H1 (cell line): ENCODE measurements around the gene RAB29. TPM values are rescaled to one million over a fixed set of nuclear protein-coding genes. Genes with fewer than 3 reads are reported as not detected.

Source experiments
- CTCF ChIA-PET: fragments of 300-600 bp; sonication (Branson Sonifier 250); formaldehyde crosslinking; loops from one replicate; lab custom pipeline; 2021; ENCODE audit not compliant: partially characterized antibody; lab: Charles Lee
- POLR2A ChIA-PET: fragments of 300-600 bp; sonication (Branson Sonifier 250); formaldehyde crosslinking; loops from one replicate; lab custom pipeline; 2021; ENCODE audit warnings: inconsistent platforms; ENCODE audit not compliant: partially characterized antibody; lab: Charles Lee
- DNase-seq, 2 experiments: peaks; one replicate each; pipeline versions ENCODE4 v3.0.0 to v3.0.0-alpha.2; 2010 to 2022; ENCODE audit warnings: low spot score in 2 of 2, low read depth in 1 of 2, mixed read lengths in 1 of 2
- FAIRE-seq: peaks from 2 replicates; lab custom pipeline; 2011; peaks lifted over from hg19 to GRCh38; lab: Jason Lieb, UNC
- H2AFZ ChIP-seq: 2 replicates; pipeline ENCODE4 v1.8.1; 2012; ENCODE audit warnings: low read length, inconsistent platforms
- H2AK5ac ChIP-seq: 2 replicates; pipeline ENCODE4 v1.6.1; 2013; ENCODE audit warnings: low read depth, low read length
- H2BK120ac ChIP-seq: replicated peaks from 2 replicates; pipeline ENCODE3; 2013; ENCODE audit warnings: low read depth, low read length, inconsistent platforms
- H2BK12ac ChIP-seq: 2 replicates; pipeline ENCODE4 v1.6.1; 2013; ENCODE audit warnings: low read depth, low read length
- H2BK15ac ChIP-seq: 2 replicates; pipeline ENCODE4 v1.6.1; 2013; ENCODE audit warnings: low read length
- H2BK20ac ChIP-seq: 2 replicates; pipeline ENCODE4 v1.6.1; 2013; ENCODE audit warnings: low read length
- H2BK5ac ChIP-seq: 2 replicates; pipeline ENCODE4 v1.6.1; 2013; ENCODE audit warnings: low read depth, low read length
- H3K14ac ChIP-seq: 2 replicates; pipeline ENCODE4 v1.6.1; 2013; ENCODE audit warnings: inconsistent platforms; ENCODE audit not compliant: insufficient read length
- H3K18ac ChIP-seq: 2 replicates; pipeline ENCODE4 v1.6.1; 2013; ENCODE audit warnings: low read length; ENCODE audit errors: extremely low read depth
- H3K23ac ChIP-seq: 2 replicates; pipeline ENCODE4 v1.6.1; 2013; ENCODE audit warnings: inconsistent platforms; ENCODE audit not compliant: insufficient read length
- H3K23me2 ChIP-seq: 2 replicates; pipeline ENCODE4 v1.6.1; 2013; ENCODE audit warnings: low read depth, low read length
- H3K27ac ChIP-seq: 2 replicates; pipeline ENCODE4 v1.6.1; 2011; ENCODE audit warnings: low read depth, low read length, inconsistent platforms
- H3K27me3 ChIP-seq, 4 experiments: replicated peaks in 1 of 4; 1 replicate in 1 of 4; 2 replicates in 3 of 4; pipeline versions ENCODE4 v1.6.1 to v1.8.1; 2011 to 2013; ENCODE audit warnings: low read length in 3 of 4, mild to moderate bottlenecking in 3 of 4, inconsistent platforms in 2 of 4, mixed read lengths in 2 of 4, moderate library complexity in 1 of 4; ENCODE audit not compliant: control insufficient read depth in 3 of 4, insufficient read depth in 3 of 4; ENCODE audit errors: extremely low read depth in 1 of 4
- H3K36me3 ChIP-seq, 4 experiments: 2 replicates each; pipeline versions ENCODE4 v1.6.1 to v1.8.1; 2011 to 2013; ENCODE audit warnings: mild to moderate bottlenecking in 4 of 4, low read length in 3 of 4, moderate library complexity in 2 of 4, control low read depth in 1 of 4, inconsistent platforms in 1 of 4; ENCODE audit not compliant: insufficient read depth in 4 of 4, control insufficient read depth in 2 of 4
- H3K4ac ChIP-seq: replicated peaks from 2 replicates; pipeline ENCODE3; 2013; ENCODE audit warnings: low read length, low read depth, mixed read lengths, inconsistent platforms; ENCODE audit not compliant: insufficient read length
- H3K4me1 ChIP-seq, 4 experiments: replicated peaks in 1 of 4; 1 replicate in 1 of 4; 2 replicates in 3 of 4; pipeline versions ENCODE4 v1.6.1 to v1.8.1; 2011 to 2013; ENCODE audit warnings: low read length in 3 of 4, inconsistent platforms in 2 of 4, mixed read lengths in 1 of 4; ENCODE audit not compliant: insufficient read depth in 4 of 4, control insufficient read depth in 3 of 4
- H3K4me2 ChIP-seq, 2 experiments: 2 replicates each; pipeline versions ENCODE4 v1.6.1 to v1.8.1; 2011 to 2013; ENCODE audit warnings: low read depth in 2 of 2, low read length in 2 of 2, control low read depth in 1 of 2, inconsistent platforms in 1 of 2, mild to moderate bottlenecking in 1 of 2; ENCODE audit not compliant: insufficient read depth in 1 of 2
- H3K4me3 ChIP-seq, 4 experiments: fragments of 200-600, 300-600 bp in 1 of 4; sonication (generic), shearing (Covaris generic), sonication (Bioruptor Twin) in 1 of 4; 2 replicates each; pipeline versions ENCODE4 v1.5.1 to v1.8.1; 2011 to 2016; ENCODE audit warnings: low read length in 4 of 4, low read depth in 3 of 4, control low read depth in 2 of 4, inconsistent platforms in 2 of 4, mild to moderate bottlenecking in 2 of 4, mixed read lengths in 1 of 4, moderate library complexity in 1 of 4; ENCODE audit not compliant: insufficient read depth in 2 of 4; ENCODE audit errors: extremely low read depth in 1 of 4
- H3K56ac ChIP-seq: replicated peaks from 2 replicates; pipeline ENCODE3; 2013; ENCODE audit warnings: low read depth, mild to moderate bottlenecking, mixed read lengths, low read length, inconsistent platforms; ENCODE audit not compliant: insufficient read length
- H3K79me1 ChIP-seq: 2 replicates; pipeline ENCODE4 v1.6.1; 2013; ENCODE audit warnings: low read depth, low read length, control low read depth
- H3K79me2 ChIP-seq, 2 experiments: 2 replicates each; pipeline versions ENCODE4 v1.6.1 to v1.8.1; 2012 to 2013; ENCODE audit warnings: low read length in 2 of 2, mild to moderate bottlenecking in 2 of 2, inconsistent platforms in 1 of 2; ENCODE audit not compliant: insufficient read depth in 2 of 2, control insufficient read depth in 1 of 2
- H3K9ac ChIP-seq, 4 experiments: replicated peaks in 1 of 4; 1 replicate in 1 of 4; 2 replicates in 3 of 4; pipeline versions ENCODE4 v1.6.1 to v1.8.1; 2011 to 2013; ENCODE audit warnings: low read depth in 3 of 4, low read length in 3 of 4, control low read depth in 2 of 4, mild to moderate bottlenecking in 2 of 4, moderate library complexity in 2 of 4, inconsistent platforms in 1 of 4; ENCODE audit errors: extremely low read depth in 1 of 4
- H3K9me3 ChIP-seq, 2 experiments: 2 replicates each; pipeline versions ENCODE4 v1.6.1 to v1.8.1; 2012 to 2013; ENCODE audit warnings: mild to moderate bottlenecking in 2 of 2, moderate library complexity in 2 of 2, control low read depth in 1 of 2, inconsistent platforms in 1 of 2, low read depth in 1 of 2, low read length in 1 of 2, mixed read lengths in 1 of 2; ENCODE audit not compliant: insufficient read depth in 2 of 2
- H4K20me1 ChIP-seq, 2 experiments: replicated peaks in 1 of 2; 2 replicates each; pipeline versions ENCODE3 to v1.8.1; 2011 to 2013; ENCODE audit warnings: inconsistent platforms in 2 of 2, low read length in 2 of 2, mild to moderate bottlenecking in 1 of 2; ENCODE audit not compliant: insufficient read depth in 2 of 2, control insufficient read depth in 1 of 2
- H4K5ac ChIP-seq: 2 replicates; pipeline ENCODE4 v1.6.1; 2013; ENCODE audit warnings: low read length, low read depth, mixed read lengths, inconsistent platforms; ENCODE audit not compliant: insufficient read length
- H4K8ac ChIP-seq: 2 replicates; pipeline ENCODE4 v1.8.0; 2013; ENCODE audit warnings: mild to moderate bottlenecking, moderate library complexity, low read length, inconsistent platforms; ENCODE audit not compliant: insufficient read depth; ENCODE audit errors: extremely low read depth
- H4K91ac ChIP-seq: replicated peaks from 2 replicates; pipeline ENCODE3; 2013; ENCODE audit warnings: low read length, mixed read lengths, inconsistent platforms; ENCODE audit not compliant: insufficient read length
- ATF2 ChIP-seq: IDR thresholded peaks from 2 replicates; pipeline ENCODE4 v1.6.1; 2012; ENCODE audit warnings: low read length, inconsistent platforms
- CBX5 ChIP-seq: fragments of 300-800, 300-1000 bp; sonication (generic); IDR thresholded peaks from 2 replicates; pipeline ENCODE4 v1.7.1; 2016; ENCODE audit warnings: antibody characterized with exemption, low read length, low read depth
- CEBPB ChIP-seq: IDR thresholded peaks from 2 replicates; pipeline ENCODE4 v1.6.1; 2012; ENCODE audit warnings: low read depth, low read length
- EGR1 ChIP-seq: IDR thresholded peaks from 2 replicates; pipeline ENCODE4 v1.6.1; 2011; ENCODE audit warnings: low read depth, low read length, borderline replicate concordance
- GTF2F1 ChIP-seq: IDR thresholded peaks from 2 replicates; pipeline ENCODE4 v1.6.1; 2012; ENCODE audit warnings: low read depth, low read length, improper control_type of control experiment, borderline replicate concordance
- KDM5A ChIP-seq: fragments of 200-600 bp; IDR thresholded peaks from 2 replicates; pipeline ENCODE4 v1.7.1; 2012; ENCODE audit warnings: mild to moderate bottlenecking, low read length, inconsistent platforms, mixed read lengths
- POLR2AphosphoS5 ChIP-seq: IDR thresholded peaks from 2 replicates; pipeline ENCODE4 v1.6.1; 2011; ENCODE audit warnings: low read depth, low read length
- RAD21 ChIP-seq, 2 experiments: IDR thresholded peaks in 1 of 2; conservative IDR thresholded peaks in 1 of 2; 2 replicates each; pipeline ENCODE4 v1.6.1; 2011; ENCODE audit warnings: low read depth in 2 of 2, low read length in 2 of 2, improper control_type of control experiment in 1 of 2, inconsistent platforms in 1 of 2, mild to moderate bottlenecking in 1 of 2, moderate library complexity in 1 of 2
- RXRA ChIP-seq: IDR thresholded peaks from 2 replicates; pipeline ENCODE4 v1.6.1; 2011; ENCODE audit warnings: low read depth, mild to moderate bottlenecking, low read length, moderate library complexity; ENCODE audit not compliant: insufficient read depth
- SIRT6 ChIP-seq: IDR thresholded peaks from one replicate; pipeline ENCODE4 v1.7.1; 2012; ENCODE audit warnings: low read length, inconsistent platforms
- TAF1 ChIP-seq: IDR thresholded peaks from 2 replicates; pipeline ENCODE4 v1.6.1; 2011; ENCODE audit warnings: mild to moderate bottlenecking, low read depth, low read length
- TBP ChIP-seq: IDR thresholded peaks from 2 replicates; pipeline ENCODE4 v1.6.1; 2011; ENCODE audit warnings: low read depth, low read length, improper control_type of control experiment
- polyA plus RNA-seq, 7 experiments: library from polyadenylated mRNA; depleted of rRNA in 3 of 7; stranded (reverse) in 5 of 7; unstranded in 2 of 7; fragments of >200 nt in 5 of 7; fragments of 200-250 nt in 2 of 7; gene quantifications; 1 replicate in 5 of 7; 2 replicates in 1 of 7; 4 replicates in 1 of 7; pipeline versions ENCODE4 v1.2.1 to v1.2.3, GENCODE V29; 2011 to 2013; ENCODE audit warnings: missing spikeins in 2 of 7, mixed read lengths in 2 of 7
- total RNA-seq: library from RNA; stranded (reverse); fragmentation: NEBNext Ultra II Directional; extraction: Animal tissue kit (Norgen Biotek cat#: 25700); gene quantifications from 2 replicates; pipeline ENCODE4 v1.2.1, GENCODE V29; 2021

Gene RAB29
- total and polyA plus RNA-seq, 2 of the 8 experiments (the other 6 are each of a cell fraction or from before 2014, with no cell fraction given) = 10.1 to 17.3 TPM

- Histone ChIP-seq H3K18ac (no peak overlapping the region), H3K23me2 (no peaks in the 10 kb centered on the region), H2BK20ac (no peak overlapping the region), H4K5ac (no peak overlapping the region), H3K4me3 (no peak overlapping the region), H3K36me3 (no peaks in the 10 kb centered on the region), H3K56ac (no peak overlapping the region), H3K27me3 (no peaks in the 10 kb centered on the region), H3K4me1 (no peaks in the 10 kb centered on the region), H2BK120ac (no peak overlapping the region), H2AFZ (no peak overlapping the region), H2BK15ac (no peak overlapping the region), H2BK5ac (no peak overlapping the region), H3K27ac (no peak overlapping the region), H2BK12ac (no peak overlapping the region), H3K9me3 (no peaks in the 10 kb centered on the region), H3K79me1 (no peaks in the 10 kb centered on the region), H3K79me2 (no peaks in the 10 kb centered on the region), H3K14ac (no peak overlapping the region), H2AK5ac (no peak overlapping the region), H4K20me1 (no peaks in the 10 kb centered on the region), H3K23ac (no peak overlapping the region), H4K8ac (no peak overlapping the region), H3K4me2 (no peak overlapping the region), H3K9ac (no peak overlapping the region), H3K4ac (no peak overlapping the region), H4K91ac (no peak overlapping the region)
- POLR2A ChIA-PET = interaction anchor here (0.7 kb wide), 1 partner anchor 20 kb away, joined by 3 read pairs; no protein-coding TSS in a partner anchor
- FAIRE-seq (no peak), DNase-seq (no peak)
- CTCF ChIA-PET = interaction anchor here (1.0 to 1.1 kb wide), 2 partner anchors 10 to 194 kb away, joined by 3 to 4 read pairs; no protein-coding TSS in a partner anchor
- TF ChIP-seq CEBPB (no peak), RXRA (no peak), TBP (no peak), GTF2F1 (no peak), KDM5A (no peak), RAD21 (IDR thresholded peaks at IDR 0.05 in 1 of 2, conservative IDR thresholded peaks at IDR 0.05 in 1 of 2; ENCODE audit: low read depth in 2 of 2, low read length in 2 of 2) (no peak), CBX5 (no peak), EGR1 (no peak), SIRT6 (no peak), POLR2AphosphoS5 (no peak), TAF1 (no peak), ATF2 (no peak)
These were observed 8.1 kb upstream of the RAB29 start for GRCh38 chr1:205783433-205783795.
